ENCODE data around the gene C20orf202.

Gene C20orf202

DNA sequence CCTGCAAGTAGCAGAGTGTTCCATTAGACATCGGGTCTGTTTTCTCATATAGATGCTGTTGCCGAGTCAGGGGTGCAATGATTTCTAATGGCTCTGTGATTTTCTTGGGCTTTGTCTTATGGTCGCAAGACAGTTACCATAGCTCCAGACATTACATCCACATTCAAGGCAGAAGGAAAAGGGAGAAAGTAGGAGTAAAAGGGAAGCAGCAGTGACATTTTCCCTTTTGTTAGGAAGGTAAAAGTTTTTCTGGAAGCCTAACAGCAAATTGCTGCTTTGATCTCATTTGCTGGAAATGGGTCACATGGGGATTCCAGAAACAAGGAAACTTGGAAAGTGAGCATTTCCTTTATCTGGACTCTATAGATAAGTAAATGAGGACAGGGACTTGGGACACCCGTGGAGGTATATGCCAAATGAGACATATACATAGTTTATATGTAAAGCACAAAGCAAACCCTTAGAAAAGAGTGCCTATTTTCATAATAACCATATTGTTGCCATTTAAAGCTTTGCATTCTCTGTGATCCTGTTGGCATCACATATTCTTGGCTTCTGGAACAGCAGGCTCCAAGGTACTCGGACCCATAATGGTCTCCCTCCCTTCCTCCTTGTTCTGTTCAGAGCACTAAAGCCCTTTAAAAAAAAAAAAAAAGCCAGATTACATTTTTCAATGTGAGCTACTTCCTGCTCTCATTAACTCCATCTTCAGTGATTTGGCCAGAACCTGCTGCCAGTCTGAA lies at the start of gene C20orf202:
Gene C20orf202, plus strand, starts transcription at position 693 of the 743 bp plus-strand sequence. CDS start 132 bp downstream, outside the sequence.
- TF ChIP-seq, protein P1, sequence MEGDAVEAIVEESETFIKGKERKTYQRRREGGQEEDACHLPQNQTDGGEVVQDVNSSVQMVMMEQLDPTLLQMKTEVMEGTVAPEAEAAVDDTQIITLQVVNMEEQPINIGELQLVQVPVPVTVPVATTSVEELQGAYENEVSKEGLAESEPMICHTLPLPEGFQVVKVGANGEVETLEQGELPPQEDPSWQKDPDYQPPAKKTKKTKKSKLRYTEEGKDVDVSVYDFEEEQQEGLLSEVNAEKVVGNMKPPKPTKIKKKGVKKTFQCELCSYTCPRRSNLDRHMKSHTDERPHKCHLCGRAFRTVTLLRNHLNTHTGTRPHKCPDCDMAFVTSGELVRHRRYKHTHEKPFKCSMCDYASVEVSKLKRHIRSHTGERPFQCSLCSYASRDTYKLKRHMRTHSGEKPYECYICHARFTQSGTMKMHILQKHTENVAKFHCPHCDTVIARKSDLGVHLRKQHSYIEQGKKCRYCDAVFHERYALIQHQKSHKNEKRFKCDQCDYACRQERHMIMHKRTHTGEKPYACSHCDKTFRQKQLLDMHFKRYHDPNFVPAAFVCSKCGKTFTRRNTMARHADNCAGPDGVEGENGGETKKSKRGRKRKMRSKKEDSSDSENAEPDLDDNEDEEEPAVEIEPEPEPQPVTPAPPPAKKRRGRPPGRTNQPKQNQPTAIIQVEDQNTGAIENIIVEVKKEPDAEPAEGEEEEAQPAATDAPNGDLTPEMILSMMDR (IDR thresholded peaks at IDR 0.05; ENCODE audit: extremely low read depth, missing control alignments) = no peak

DNA sequence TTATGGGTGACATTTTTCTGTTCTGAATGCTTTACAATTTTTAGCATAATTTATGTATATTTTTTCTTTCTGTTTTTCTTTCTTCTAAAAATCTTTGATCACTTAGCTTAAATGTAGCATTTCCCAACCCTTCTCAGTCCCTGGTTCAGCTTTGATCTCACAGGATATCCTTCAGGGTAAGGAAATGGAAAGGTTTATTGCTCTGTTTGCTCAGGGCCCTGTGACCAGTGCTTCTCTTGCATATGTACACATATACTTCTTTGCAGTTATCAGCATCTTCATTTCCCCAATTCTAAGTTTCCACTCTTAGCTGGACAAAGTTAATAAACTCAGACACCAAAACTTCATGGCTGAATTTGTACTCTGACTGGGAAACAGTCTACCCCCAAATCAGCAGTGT lies 49.0 kb upstream of the C20orf202 start:
- DNase-seq (ENCODE audit: low spot score) = no peak

More for the DNA sequence above, at the start of gene C20orf202:
- no peak for DNase-seq (ENCODE audit: low spot score)

GRCh38 chr20:1154691-1155090 lies 48.6 kb upstream of the C20orf202 start:
- DNase-seq (ENCODE audit: low spot score) = no peak
- TF ChIP-seq, protein P1 (IDR thresholded peaks at IDR 0.05; ENCODE audit: extremely low read depth, missing control alignments) = no peak

More for the DNA sequence above, 49.0 kb upstream of the C20orf202 start:
- TF ChIP-seq, protein P1 (IDR thresholded peaks at IDR 0.05; ENCODE audit: extremely low read depth, missing control alignments) = no peak

DNA sequence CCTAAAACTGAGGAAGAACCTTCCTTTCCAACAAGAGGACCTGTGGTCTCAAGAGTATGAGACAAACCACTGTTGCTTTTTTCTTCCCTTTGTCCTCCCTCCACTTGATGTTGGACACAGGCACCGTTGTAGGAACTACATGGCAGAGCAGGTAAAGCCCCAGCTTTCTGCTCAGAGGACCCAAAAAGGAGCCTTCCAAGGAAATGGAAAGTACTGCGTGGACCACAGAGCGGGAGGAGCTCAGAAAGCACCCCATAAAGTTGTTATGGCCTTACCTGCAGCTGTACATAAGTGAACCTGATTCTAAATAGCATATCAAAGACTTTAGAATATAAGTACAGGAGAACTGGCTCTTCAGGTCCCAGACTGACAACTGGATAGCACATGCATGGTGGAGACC lies 47.9 kb upstream of the C20orf202 start:
- no peak for DNase-seq (ENCODE audit: low spot score)
- TF ChIP-seq, protein P1 (IDR thresholded peaks at IDR 0.05; ENCODE audit: extremely low read depth, missing control alignments) = no peak

- DNase-seq (ENCODE audit: low spot score) = no peak
- TF ChIP-seq, protein P1 (IDR thresholded peaks at IDR 0.05; ENCODE audit: extremely low read depth, missing control alignments) = no peak
Observed at GRCh38 chr20:1160496-1160895, 42.8 kb upstream of the C20orf202 start.

DNA sequence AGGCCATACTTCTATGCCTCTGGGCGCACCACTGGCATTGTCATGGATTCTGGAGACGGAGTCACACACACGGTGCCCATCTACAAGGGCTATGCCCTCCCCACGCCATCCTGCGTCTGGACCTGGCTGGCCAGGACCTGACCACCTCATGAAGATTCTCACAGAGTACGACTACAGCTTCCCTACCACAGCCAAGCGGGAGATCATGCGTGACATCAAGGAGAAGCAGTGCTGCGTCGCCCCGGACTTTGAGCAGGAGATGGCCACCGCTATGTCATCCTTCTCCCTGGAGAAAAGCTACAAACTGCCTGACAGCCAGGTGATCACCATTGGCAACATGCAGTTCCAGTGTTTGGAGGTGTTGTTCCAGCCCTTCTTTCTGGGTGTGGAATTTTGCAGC lies 42.3 kb upstream of the C20orf202 start:
- TF ChIP-seq, protein P1 (IDR thresholded peaks at IDR 0.05; ENCODE audit: extremely low read depth, missing control alignments) = no peak
- DNase-seq (ENCODE audit: low spot score) = no peak

DNA sequence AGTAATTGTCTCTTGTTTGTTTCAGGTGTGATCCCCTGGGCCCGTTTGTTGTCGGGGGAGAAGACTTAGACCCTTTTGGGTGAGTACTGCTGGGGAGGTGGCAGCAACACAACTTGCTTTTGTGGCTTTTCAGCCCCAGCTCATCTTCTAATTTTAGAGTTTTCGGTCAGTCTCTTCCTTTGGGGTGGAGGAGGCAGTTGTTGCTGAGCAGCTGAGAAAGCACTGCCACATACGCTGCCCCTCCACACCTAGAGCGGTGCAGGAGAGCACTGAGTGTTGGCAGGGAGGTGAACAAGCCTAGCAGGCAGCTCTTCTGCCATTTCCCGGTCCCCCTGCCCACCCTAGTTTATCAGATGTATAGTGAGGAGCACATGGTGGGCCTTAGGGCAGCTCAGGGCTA lies 40.1 kb upstream of the C20orf202 start:
- TF ChIP-seq, protein P1 (IDR thresholded peaks at IDR 0.05; ENCODE audit: extremely low read depth, missing control alignments) = no peak
- DNase-seq (ENCODE audit: low spot score) = no peak
